H9 (cell line): ENCODE results near the gene TMEM233. TPM values are rescaled to one million over a fixed set of nuclear protein-coding genes. Genes with fewer than 3 reads are reported as not detected.

Experiments
- DNase-seq: peaks from one replicate; pipeline ENCODE4 v3.0.0-alpha.2; 2017
- H2AFZ ChIP-seq: one replicate; pipeline ENCODE4 v1.6.1; 2013; ENCODE audit warnings: mild to moderate bottlenecking, low read length, control low read depth, moderate library complexity
- H2AK5ac ChIP-seq: 2 replicates; pipeline ENCODE4 v1.6.1; 2013; ENCODE audit warnings: low read length, control low read depth, mixed read lengths; ENCODE audit not compliant: insufficient read length
- H2BK120ac ChIP-seq: one replicate; pipeline ENCODE4 v1.6.1; 2013; ENCODE audit warnings: low read depth, mild to moderate bottlenecking, low read length, control low read depth, inconsistent platforms; ENCODE audit not compliant: poor library complexity, severe bottlenecking
- H2BK12ac ChIP-seq: 2 replicates; pipeline ENCODE4 v1.6.1; 2013; ENCODE audit warnings: low read length, control low read depth, mixed read lengths, low read depth; ENCODE audit not compliant: insufficient read length
- H2BK15ac ChIP-seq: 2 replicates; pipeline ENCODE4 v1.6.1; 2013; ENCODE audit warnings: low read depth, low read length, control low read depth
- H2BK20ac ChIP-seq: one replicate; pipeline ENCODE4 v1.6.1; 2013; ENCODE audit warnings: low read depth, mild to moderate bottlenecking, low read length, control low read depth, inconsistent platforms; ENCODE audit not compliant: poor library complexity, severe bottlenecking
- H2BK5ac ChIP-seq: 2 replicates; pipeline ENCODE4 v1.6.1; 2013; ENCODE audit warnings: low read length, control low read depth, mixed read lengths; ENCODE audit not compliant: insufficient read length
- H3K14ac ChIP-seq: 2 replicates; pipeline ENCODE4 v1.6.1; 2013; ENCODE audit warnings: low read length, control low read depth; ENCODE audit not compliant: insufficient read depth
- H3K18ac ChIP-seq: 2 replicates; pipeline ENCODE4 v1.6.1; 2013; ENCODE audit warnings: low read depth, mild to moderate bottlenecking, mixed read lengths, low read length, control low read depth; ENCODE audit not compliant: insufficient read length
- H3K23ac ChIP-seq: 2 replicates; pipeline ENCODE4 v1.6.1; 2013; ENCODE audit warnings: low read length, control low read depth, mixed read lengths, low read depth; ENCODE audit not compliant: insufficient read length
- H3K23me2 ChIP-seq: 2 replicates; pipeline ENCODE4 v1.6.1; 2013; ENCODE audit warnings: low read depth, mild to moderate bottlenecking, mixed read lengths, low read length, control low read depth; ENCODE audit not compliant: insufficient read length, poor library complexity, severe bottlenecking
- H3K27ac ChIP-seq: 2 replicates; pipeline ENCODE4 v1.5.1; 2013; ENCODE audit warnings: low read length, control low read depth, mixed read lengths, low read depth; ENCODE audit not compliant: insufficient read length
- H3K27me3 ChIP-seq: 2 replicates; pipeline ENCODE4 v1.6.1; 2013; ENCODE audit warnings: low read length, control low read depth, inconsistent platforms; ENCODE audit not compliant: insufficient read depth
- H3K4ac ChIP-seq: 2 replicates; pipeline ENCODE4 v1.6.1; 2013; ENCODE audit warnings: low read depth, mild to moderate bottlenecking, control low read depth, inconsistent platforms, low read length, moderate library complexity
- H3K4me1 ChIP-seq: 2 replicates; pipeline ENCODE4 v1.6.1; 2013; ENCODE audit warnings: low read length, control low read depth, inconsistent platforms; ENCODE audit not compliant: insufficient read depth
- H3K4me2 ChIP-seq: 2 replicates; pipeline ENCODE4 v1.6.1; 2013; ENCODE audit warnings: low read length, control low read depth, mixed read lengths; ENCODE audit not compliant: insufficient read length, insufficient read depth
- H3K56ac ChIP-seq: 2 replicates; pipeline ENCODE4 v1.6.1; 2013; ENCODE audit warnings: low read depth, mild to moderate bottlenecking, mixed read lengths, low read length, control low read depth; ENCODE audit not compliant: insufficient read length
- H3K79me1 ChIP-seq: 2 replicates; pipeline ENCODE4 v1.6.1; 2013; ENCODE audit warnings: low read depth, mild to moderate bottlenecking, moderate library complexity, low read length, control low read depth, inconsistent platforms; ENCODE audit not compliant: insufficient read depth, poor library complexity, severe bottlenecking
- H3K79me2 ChIP-seq: 2 replicates; pipeline ENCODE4 v1.6.1; 2013; ENCODE audit warnings: low read length, control low read depth, inconsistent platforms; ENCODE audit not compliant: insufficient read depth
- H3K9ac ChIP-seq: 2 replicates; pipeline ENCODE4 v1.6.1; 2013; ENCODE audit warnings: low read length, control low read depth, mixed read lengths; ENCODE audit not compliant: insufficient read length; ENCODE audit errors: extremely low read depth
- H3K9me3 ChIP-seq: one replicate; pipeline ENCODE4 v1.6.1; 2013; ENCODE audit warnings: low read depth, low read length, inconsistent platforms; ENCODE audit not compliant: control insufficient read depth
- H3T11ph ChIP-seq: one replicate; pipeline ENCODE4 v1.6.1; 2013; ENCODE audit warnings: mild to moderate bottlenecking, low read length, control low read depth, inconsistent platforms
- H4K20me1 ChIP-seq: one replicate; pipeline ENCODE4 v1.6.1; 2013; ENCODE audit not compliant: control insufficient read depth, insufficient read length, insufficient read depth
- H4K5ac ChIP-seq: 2 replicates; pipeline ENCODE4 v1.6.1; 2013; ENCODE audit warnings: low read depth, mild to moderate bottlenecking, mixed read lengths, low read length, control low read depth; ENCODE audit not compliant: insufficient read length
- H4K8ac ChIP-seq: replicated peaks from 2 replicates; pipeline ENCODE4 v1.6.1; 2013; ENCODE audit warnings: low read length, control low read depth, mixed read lengths, low read depth; ENCODE audit not compliant: insufficient read length
- H4K91ac ChIP-seq: 2 replicates; pipeline ENCODE4 v1.6.1; 2013; ENCODE audit warnings: low read depth, mild to moderate bottlenecking, moderate library complexity, mixed read lengths, low read length, control low read depth; ENCODE audit not compliant: insufficient read length
- H3K27ac Mint-ChIP-seq, 3 experiments: 2 replicates in 2 of 3; 3 replicates in 1 of 3; pipeline ENCODE4 v1.8.0; 2020 to 2021; ENCODE audit warnings: mixed read lengths in 3 of 3, mild to moderate bottlenecking in 1 of 3, moderate library complexity in 1 of 3
- H3K27me3 Mint-ChIP-seq: 2 replicates; pipeline ENCODE4 v1.8.0; 2021; ENCODE audit warnings: low read depth, mild to moderate bottlenecking, moderate library complexity, mixed read lengths
- H3K36me3 Mint-ChIP-seq, 3 experiments: 2 replicates in 2 of 3; 3 replicates in 1 of 3; pipeline ENCODE4 v1.8.0; 2020 to 2021; ENCODE audit warnings: low read depth in 3 of 3, mixed read lengths in 3 of 3; ENCODE audit not compliant: insufficient read depth in 1 of 3
- H3K4me1 Mint-ChIP-seq, 2 experiments: 2 replicates each; pipeline ENCODE4 v1.8.0; 2020; ENCODE audit warnings: mixed read lengths in 2 of 2
- H3K4me3 Mint-ChIP-seq, 2 experiments: 2 replicates in 1 of 2; 3 replicates in 1 of 2; pipeline ENCODE4 v1.8.0; 2020 to 2021; ENCODE audit warnings: mild to moderate bottlenecking in 2 of 2, mixed read lengths in 2 of 2, moderate library complexity in 1 of 2
- H3K9me3 Mint-ChIP-seq, 2 experiments: 2 replicates in 1 of 2; 3 replicates in 1 of 2; pipeline ENCODE4 v1.8.0; 2020; ENCODE audit warnings: mild to moderate bottlenecking in 2 of 2, mixed read lengths in 2 of 2, moderate library complexity in 1 of 2
- WGBS: extraction: QIAGEN DNeasy Blood & Tissue Kit; methylation state at CpG from one replicate; pipeline ENCODE4 v1.1.7; 2013; ENCODE audit warnings: missing lambda C conversion rate, low lambda C conversion rate, mixed read lengths; ENCODE audit not compliant: insufficient read length; ENCODE audit errors: extremely low coverage; 5-methylcytosine and 5-hydroxymethylcytosine counted together
- total RNA-seq: library from RNA; stranded (reverse); gene quantifications from 2 replicates; pipeline ENCODE4 v1.2.1, GENCODE V29; 2021
- TF ChIP-seq, protein P1 (sequence below): fragments of 200-600 bp; sonication (generic); conservative IDR thresholded peaks from 3 replicates; pipeline ENCODE4 v1.8.0; 2021; ENCODE audit warnings: antibody characterized with exemption, mild to moderate bottlenecking

The TMEM233 gene
- total RNA-seq, 1 experiment from 2014 or later: not detected

- H2BK20ac ChIP-seq: no peak overlapping the region
These were observed 66.5 kb downstream of the TMEM233 start for GRCh38 chr12:119660076-119660475.

More at GRCh38 chr12:119660076-119660475, 66.5 kb downstream of the TMEM233 start:
- Histone ChIP-seq H3K56ac (no peak overlapping the region), H4K5ac (no peak overlapping the region), H3K9ac (no peak overlapping the region), H3K23me2 (no peaks in the 10 kb centered on the region), H2BK12ac (no peak overlapping the region), H3K79me1 (no peaks in the 10 kb centered on the region), H3K23ac (no peak overlapping the region), H3K4me1 (no peaks in the 10 kb centered on the region), H3K79me2 (no peaks in the 10 kb centered on the region), H2AFZ (no peak overlapping the region), H4K8ac (no peak overlapping the region), H2BK15ac (no peak overlapping the region), H3K14ac (no peak overlapping the region), H2AK5ac (no peak overlapping the region), H3K27me3 (no peaks in the 10 kb centered on the region), H2BK120ac (no peak overlapping the region), H3K4me2 (no peak overlapping the region), H3K18ac (no peak overlapping the region), H2BK5ac (no peak overlapping the region), H4K20me1 (no peaks in the 10 kb centered on the region), H3T11ph (no peak overlapping the region), H3K9me3 (no peaks in the 10 kb centered on the region), H4K91ac (no peak overlapping the region), H3K4ac (no peak overlapping the region), H3K27ac (no peak overlapping the region)
- Mint-ChIP-seq H3K4me1 (no peaks in the 10 kb centered on the region), H3K4me3 (no peak overlapping the region), H3K27ac (no peak overlapping the region), H3K9me3 (no peaks in the 10 kb centered on the region), H3K36me3 (no peaks in the 10 kb centered on the region; a peak in 1 of 7 replicates), H3K27me3 (peaks cover 18% of the 10 kb centered on the region)
- no CpG with 5 or more reads among the region's 5 CpGs for WGBS
- TF ChIP-seq, protein P1, sequence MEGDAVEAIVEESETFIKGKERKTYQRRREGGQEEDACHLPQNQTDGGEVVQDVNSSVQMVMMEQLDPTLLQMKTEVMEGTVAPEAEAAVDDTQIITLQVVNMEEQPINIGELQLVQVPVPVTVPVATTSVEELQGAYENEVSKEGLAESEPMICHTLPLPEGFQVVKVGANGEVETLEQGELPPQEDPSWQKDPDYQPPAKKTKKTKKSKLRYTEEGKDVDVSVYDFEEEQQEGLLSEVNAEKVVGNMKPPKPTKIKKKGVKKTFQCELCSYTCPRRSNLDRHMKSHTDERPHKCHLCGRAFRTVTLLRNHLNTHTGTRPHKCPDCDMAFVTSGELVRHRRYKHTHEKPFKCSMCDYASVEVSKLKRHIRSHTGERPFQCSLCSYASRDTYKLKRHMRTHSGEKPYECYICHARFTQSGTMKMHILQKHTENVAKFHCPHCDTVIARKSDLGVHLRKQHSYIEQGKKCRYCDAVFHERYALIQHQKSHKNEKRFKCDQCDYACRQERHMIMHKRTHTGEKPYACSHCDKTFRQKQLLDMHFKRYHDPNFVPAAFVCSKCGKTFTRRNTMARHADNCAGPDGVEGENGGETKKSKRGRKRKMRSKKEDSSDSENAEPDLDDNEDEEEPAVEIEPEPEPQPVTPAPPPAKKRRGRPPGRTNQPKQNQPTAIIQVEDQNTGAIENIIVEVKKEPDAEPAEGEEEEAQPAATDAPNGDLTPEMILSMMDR: no peak
- no peak for DNase-seq
